GM12872 (cell line): ENCODE data around the gene TUBGCP5.

Experiments used
- CTCF ChIP-seq: IDR thresholded peaks from 3 replicates; pipeline ENCODE4 v1.5.1; 2011; ENCODE audit warnings: low read depth, mild to moderate bottlenecking, low read length, moderate library complexity; ENCODE audit not compliant: insufficient read depth

The TUBGCP5 gene

GRCh38 chr15:22989576-22990477, 49.5 kb downstream of the TUBGCP5 start:
- no peak for TF ChIP-seq CTCF

- no peak for TF ChIP-seq CTCF
Measured at GRCh38 chr15:22988811-22989210, 50.6 kb downstream of the TUBGCP5 start.

GRCh38 chr15:22981051-22981840, 58.1 kb downstream of the TUBGCP5 start:
- no peak for TF ChIP-seq CTCF

- TF ChIP-seq CTCF: no peak
Measured at GRCh38 chr15:22980189-22981050, 58.9 kb downstream of the TUBGCP5 start, which contains the start of gene CYFIP1. Gene CYFIP1 (minus strand): TSS chr15:22980368. CDS start chr15:22947285, 33,083 bp downstream.

GRCh38 chr15:22979238-22980188, 59.9 kb downstream of the TUBGCP5 start:
- no peak for TF ChIP-seq CTCF

GRCh38 chr15:22978691-22979237, 60.6 kb downstream of the TUBGCP5 start:
- TF ChIP-seq CTCF: no peak
